Measurements from ENCODE around the gene SPATA4. TPM values are rescaled to one million over a fixed set of nuclear protein-coding genes. Genes with fewer than 3 reads are reported as not detected.

The SPATA4 gene
- total and polyA plus RNA-seq, 9 of the 15 experiments (the other 6 are each of a cell fraction or from before 2014, with no cell fraction given) = not detected

GRCh38 chr4:176150356-176150682 lies 45.1 kb downstream of the SPATA4 start (continued):
- no peak for TF ChIP-seq CUX1 (CRISPR knock-in tag; IDR thresholded peaks at IDR 0.05)
- TF ChIP-seq ZNF224 (CRISPR knock-in tag; IDR thresholded peaks at IDR 0.05) = no peak
- no peak for TF ChIP-seq ZFPM2 (CRISPR knock-in tag; IDR thresholded peaks at IDR 0.05)
- TF ChIP-seq SMC3 (conservative IDR thresholded peaks at IDR 0.05; ENCODE audit: insufficient read depth, low read depth, low read length) = 0 out of 2 replicates have a peak, but pooled peaks have one; percentile 6
- TF ChIP-seq BHLHE40 (IDR thresholded peaks at IDR 0.05; ENCODE audit: low read length) = no peak
- TF ChIP-seq C11orf30 (IDR thresholded peaks at IDR 0.05; ENCODE audit: low read depth) = no peak
- TF ChIP-seq TAF1 (IDR thresholded peaks at IDR 0.05; ENCODE audit: control insufficient read depth, extremely low read depth, insufficient read depth, low read length, severe bottlenecking) = no peak

Data from K562 (cell line).